ENCODE results near the gene MATCAP1.

DNA sequence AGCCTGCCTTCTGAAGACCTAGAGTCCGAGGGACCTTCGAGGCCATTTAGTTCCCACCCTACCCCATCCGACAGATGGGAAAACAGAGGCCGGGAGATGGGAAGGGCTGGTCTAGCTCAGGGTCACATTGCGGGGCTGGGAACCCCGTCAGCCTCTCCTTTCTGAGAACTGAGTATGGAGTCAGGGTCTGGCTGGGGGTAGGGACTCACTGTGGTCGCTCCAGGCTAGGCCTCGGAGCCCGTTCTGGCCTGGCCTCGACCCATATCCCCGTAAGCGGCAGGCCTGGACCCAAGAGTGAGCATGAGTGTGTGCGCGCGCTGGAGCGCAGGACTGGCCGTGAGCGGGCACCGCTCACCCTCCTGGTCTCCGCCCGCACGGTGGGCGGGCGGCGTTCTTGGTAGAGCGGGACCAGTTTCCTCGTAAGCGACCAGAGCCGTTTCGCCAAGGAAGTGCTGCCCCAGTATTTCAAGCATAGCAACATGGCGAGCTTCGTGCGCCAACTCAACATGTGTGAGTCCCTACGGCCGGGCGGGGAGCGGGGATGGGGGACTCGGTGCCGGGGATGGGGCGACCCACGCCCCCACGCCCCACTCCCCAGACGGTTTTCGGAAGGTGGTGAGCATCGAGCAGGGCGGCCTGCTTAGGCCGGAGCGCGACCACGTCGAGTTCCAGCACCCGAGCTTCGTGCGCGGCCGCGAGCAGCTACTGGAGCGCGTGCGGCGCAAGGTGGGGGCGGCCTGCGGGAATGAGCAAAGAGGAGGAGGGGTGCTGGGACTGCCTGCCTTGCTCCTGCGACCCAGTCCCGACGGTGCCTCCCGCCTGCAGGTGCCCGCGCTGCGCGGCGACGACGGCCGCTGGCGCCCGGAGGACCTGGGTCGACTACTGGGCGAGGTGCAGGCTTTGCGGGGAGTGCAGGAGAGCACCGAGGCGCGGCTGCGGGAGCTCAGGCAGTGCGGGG, 18.4 kb downstream of the MATCAP1 start:
- no peak for TF ChIP-seq EZH2 (IDR thresholded peaks at IDR 0.05; ENCODE audit: borderline replicate concordance, low read depth, low read length, poor library complexity, severe bottlenecking)
- TF ChIP-seq, protein P1, sequence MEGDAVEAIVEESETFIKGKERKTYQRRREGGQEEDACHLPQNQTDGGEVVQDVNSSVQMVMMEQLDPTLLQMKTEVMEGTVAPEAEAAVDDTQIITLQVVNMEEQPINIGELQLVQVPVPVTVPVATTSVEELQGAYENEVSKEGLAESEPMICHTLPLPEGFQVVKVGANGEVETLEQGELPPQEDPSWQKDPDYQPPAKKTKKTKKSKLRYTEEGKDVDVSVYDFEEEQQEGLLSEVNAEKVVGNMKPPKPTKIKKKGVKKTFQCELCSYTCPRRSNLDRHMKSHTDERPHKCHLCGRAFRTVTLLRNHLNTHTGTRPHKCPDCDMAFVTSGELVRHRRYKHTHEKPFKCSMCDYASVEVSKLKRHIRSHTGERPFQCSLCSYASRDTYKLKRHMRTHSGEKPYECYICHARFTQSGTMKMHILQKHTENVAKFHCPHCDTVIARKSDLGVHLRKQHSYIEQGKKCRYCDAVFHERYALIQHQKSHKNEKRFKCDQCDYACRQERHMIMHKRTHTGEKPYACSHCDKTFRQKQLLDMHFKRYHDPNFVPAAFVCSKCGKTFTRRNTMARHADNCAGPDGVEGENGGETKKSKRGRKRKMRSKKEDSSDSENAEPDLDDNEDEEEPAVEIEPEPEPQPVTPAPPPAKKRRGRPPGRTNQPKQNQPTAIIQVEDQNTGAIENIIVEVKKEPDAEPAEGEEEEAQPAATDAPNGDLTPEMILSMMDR (conservative IDR thresholded peaks at IDR 0.05; ENCODE audit: low read depth, low read length), result no peak
